Measurements from ENCODE around the gene SLC25A46. TPM values are rescaled to one million over a fixed set of nuclear protein-coding genes. Genes with fewer than 3 reads are reported as not detected.

SLC25A46 gene
- total and polyA plus RNA-seq, 2 of the 8 experiments (the other 6 are each of a cell fraction or from before 2014, with no cell fraction given): 10.6 to 21.7 TPM

GRCh38 chr5:110726249-110727024, 12.4 kb upstream of the SLC25A46 start, which contains the start of gene TMEM232:
Gene TMEM232 (minus strand): TSS chr5:110726671. CDS start chr5:110667352, 59,319 bp downstream.
- Histone ChIP-seq H2BK20ac (ENCODE audit: low read length) (no peak within 1 kb of the TSS), H2BK5ac (ENCODE audit: low read depth, low read length) (no peak within 1 kb of the TSS), H3K4me1 (replicated peaks in 1 of 4; ENCODE audit: control insufficient read depth in 3 of 4, insufficient read depth in 4 of 4, low read length in 3 of 4) (peaks cover 0 to 3% (median 0%) of the 10 kb centered on the region in 4 experiments; a peak in 1 of 7 replicates), H2BK12ac (ENCODE audit: low read depth, low read length) (no peak within 1 kb of the TSS), H3K23me2 (ENCODE audit: low read depth, low read length) (no peaks in the 10 kb centered on the region), H3K79me1 (ENCODE audit: low read depth, low read length) (no peaks in the 10 kb centered on the region), H3K56ac (replicated peaks; ENCODE audit: insufficient read length, low read depth, low read length) (no peak within 1 kb of the TSS), H2BK15ac (ENCODE audit: low read length) (no peak within 1 kb of the TSS), H3K36me3 (ENCODE audit: control insufficient read depth in 2 of 4, insufficient read depth in 4 of 4, low read length in 3 of 4) (no peaks in the 10 kb centered on the region), H3K9me3 (ENCODE audit: insufficient read depth in 2 of 2, low read depth in 1 of 2, low read length in 1 of 2) (no peaks in the 10 kb centered on the region), H3K4me3 (ENCODE audit: extremely low read depth in 1 of 4, insufficient read depth in 2 of 4, low read depth in 3 of 4, low read length in 4 of 4) (peak within 1 kb of the TSS; percentile 38 to 61 (median 48); a peak in 7 of 8 replicates), H4K20me1 (replicated peaks in 1 of 2; ENCODE audit: control insufficient read depth in 1 of 2, insufficient read depth in 2 of 2, low read length in 2 of 2) (no peaks in the 10 kb centered on the region), H3K14ac (ENCODE audit: insufficient read length) (no peak within 1 kb of the TSS), H3K18ac (ENCODE audit: extremely low read depth, low read length) (no peak within 1 kb of the TSS), H2BK120ac (replicated peaks; ENCODE audit: low read depth, low read length) (no peak within 1 kb of the TSS), H3K79me2 (ENCODE audit: control insufficient read depth in 1 of 2, insufficient read depth in 2 of 2, low read length in 2 of 2) (no peaks in the 10 kb centered on the region), H4K5ac (ENCODE audit: insufficient read length, low read depth, low read length) (no peak within 1 kb of the TSS), H3K27me3 (replicated peaks in 1 of 4; ENCODE audit: control insufficient read depth in 3 of 4, extremely low read depth in 1 of 4, insufficient read depth in 3 of 4, low read length in 3 of 4) (peaks cover 0 to 1% (median 0%) of the 10 kb centered on the region in 4 experiments; a peak in 1 of 7 replicates), H2AK5ac (ENCODE audit: low read depth, low read length) (no peak within 1 kb of the TSS), H4K8ac (ENCODE audit: extremely low read depth, insufficient read depth, low read length) (no peak within 1 kb of the TSS), H2AFZ (ENCODE audit: low read length) (peak within 1 kb of the TSS; percentile 98), H3K4me2 (ENCODE audit: insufficient read depth in 1 of 2, low read depth in 2 of 2, low read length in 2 of 2) (peak within 1 kb of the TSS; percentile 63), H3K9ac (replicated peaks in 1 of 4; ENCODE audit: extremely low read depth in 1 of 4, low read depth in 3 of 4, low read length in 3 of 4) (no peak within 1 kb of the TSS), H3K23ac (ENCODE audit: insufficient read length) (no peak within 1 kb of the TSS), H3K4ac (replicated peaks; ENCODE audit: insufficient read length, low read depth, low read length) (no peak within 1 kb of the TSS), H4K91ac (replicated peaks; ENCODE audit: insufficient read length, low read length) (no peak within 1 kb of the TSS), H3K27ac (ENCODE audit: low read depth, low read length) (no peak within 1 kb of the TSS)
- DNase-seq (ENCODE audit: low read depth in 1 of 2, low spot score in 2 of 2) (peak; percentile 38 to 77), FAIRE-seq (peak; percentile 86)
- WGBS, 2 experiments (ENCODE audit: extremely low coverage in 1 of 2, insufficient coverage in 1 of 2, insufficient read length in 1 of 2, insufficient replicate concordance in 2 of 2, low coverage in 1 of 2, low lambda C conversion rate in 2 of 2, missing lambda C conversion rate in 1 of 2): 25% methylated on average over 17 of the region's 17 CpGs; no CpG with 5 or more reads in 1 of the 2 experiments
- ChIA-PET CTCF (ENCODE audit: partially characterized antibody) (interaction anchor here (0.9 to 1.7 kb wide), 3 partner anchors 10 to 24 kb away, joined by 4 to 8 read pairs (median 4); no protein-coding TSS in a partner anchor), POLR2A (ENCODE audit: partially characterized antibody) (no interaction called here)
- TF ChIP-seq, protein P1, sequence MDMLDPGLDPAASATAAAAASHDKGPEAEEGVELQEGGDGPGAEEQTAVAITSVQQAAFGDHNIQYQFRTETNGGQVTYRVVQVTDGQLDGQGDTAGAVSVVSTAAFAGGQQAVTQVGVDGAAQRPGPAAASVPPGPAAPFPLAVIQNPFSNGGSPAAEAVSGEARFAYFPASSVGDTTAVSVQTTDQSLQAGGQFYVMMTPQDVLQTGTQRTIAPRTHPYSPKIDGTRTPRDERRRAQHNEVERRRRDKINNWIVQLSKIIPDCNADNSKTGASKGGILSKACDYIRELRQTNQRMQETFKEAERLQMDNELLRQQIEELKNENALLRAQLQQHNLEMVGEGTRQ (IDR thresholded peaks at IDR 0.05; ENCODE audit: low read length): peak; percentile 82
- 0 out of 2 replicates have a peak, but pooled peaks have one; percentile 28 for TF ChIP-seq TAF1 (IDR thresholded peaks at IDR 0.05; ENCODE audit: low read depth, low read length)
- TF ChIP-seq KDM4A (IDR thresholded peaks at IDR 0.05; ENCODE audit: low read depth, low read length, severe bottlenecking): peak; percentile 54
- TF ChIP-seq HDAC6 (IDR thresholded peaks at IDR 0.05; ENCODE audit: low read depth, low read length): no peak
- TF ChIP-seq KDM5A (IDR thresholded peaks at IDR 0.05; ENCODE audit: low read length): no peak
- TF ChIP-seq EP300 (IDR thresholded peaks at IDR 0.05; ENCODE audit: borderline replicate concordance in 1 of 2, low read depth in 2 of 2, low read length in 2 of 2): no peak
- TF ChIP-seq POU5F1 (IDR thresholded peaks at IDR 0.05; ENCODE audit: low read depth, low read length): no peak
- TF ChIP-seq, protein P2, sequence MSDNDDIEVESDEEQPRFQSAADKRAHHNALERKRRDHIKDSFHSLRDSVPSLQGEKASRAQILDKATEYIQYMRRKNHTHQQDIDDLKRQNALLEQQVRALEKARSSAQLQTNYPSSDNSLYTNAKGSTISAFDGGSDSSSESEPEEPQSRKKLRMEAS (IDR thresholded peaks at IDR 0.05): no peak
- no peak for TF ChIP-seq ASH2L (IDR thresholded peaks at IDR 0.05; ENCODE audit: low read length)
- no peak for TF ChIP-seq FOSL1 (IDR thresholded peaks at IDR 0.05; ENCODE audit: insufficient read depth, low read depth, low read length)
